EL (cell line): ENCODE data around the gene SCARF2.
"Not testable (repeated sequence)": the region's sequence is repeated elsewhere in the genome, so short reads cannot be mapped to it uniquely, and the experiment has no call there.

Experiments used
- DNase-seq: peaks from one replicate; pipeline ENCODE4 v3.0.0-alpha.2; 2016

Gene SCARF2

GRCh38 chr22:20391222-20391621, 46.4 kb downstream of the SCARF2 start:
- DNase-seq, result no peak

DNA sequence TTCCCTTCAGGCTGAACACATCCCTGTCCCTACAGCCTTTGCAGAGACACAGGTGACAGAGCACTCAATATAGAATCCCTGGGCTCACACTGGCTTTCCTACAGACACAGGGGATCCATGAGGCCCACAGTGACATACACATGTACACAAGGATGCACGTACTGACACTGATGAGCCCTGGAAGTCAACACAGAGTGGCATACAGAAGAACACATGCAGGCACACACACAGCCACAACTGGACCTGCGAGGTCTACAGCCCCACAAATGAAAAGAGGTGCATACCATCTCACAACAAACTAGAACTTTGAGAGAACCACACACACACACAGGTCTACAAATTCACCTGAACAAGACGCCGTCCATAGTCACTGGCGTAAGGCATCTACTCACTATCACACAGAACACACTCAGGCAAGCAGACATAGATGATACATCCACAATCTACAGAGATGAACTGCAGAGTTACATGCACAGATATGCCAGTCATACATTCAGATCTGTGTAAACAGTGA, 47.2 kb downstream of the SCARF2 start:
- no peak for DNase-seq

DNA sequence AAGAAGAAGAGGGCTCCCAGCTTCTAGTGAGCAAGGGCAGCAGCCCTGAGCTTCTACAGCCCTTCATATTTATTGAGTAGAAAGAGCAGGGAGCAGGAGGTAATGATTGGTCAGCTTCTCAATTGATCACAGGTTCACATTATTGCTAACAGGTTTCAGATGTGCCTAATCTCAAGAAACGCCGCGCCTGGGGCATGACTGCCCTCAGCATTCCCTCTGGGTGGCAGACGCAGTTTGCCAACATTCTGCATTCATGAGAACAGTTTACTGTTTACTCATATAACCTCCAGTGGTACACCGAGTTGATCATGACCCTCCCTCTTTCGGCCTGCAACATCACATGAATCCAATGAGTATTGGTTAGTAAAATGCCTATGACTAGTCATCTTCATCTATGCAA, 48.3 kb downstream of the SCARF2 start:
- DNase-seq, result no peak

DNA sequence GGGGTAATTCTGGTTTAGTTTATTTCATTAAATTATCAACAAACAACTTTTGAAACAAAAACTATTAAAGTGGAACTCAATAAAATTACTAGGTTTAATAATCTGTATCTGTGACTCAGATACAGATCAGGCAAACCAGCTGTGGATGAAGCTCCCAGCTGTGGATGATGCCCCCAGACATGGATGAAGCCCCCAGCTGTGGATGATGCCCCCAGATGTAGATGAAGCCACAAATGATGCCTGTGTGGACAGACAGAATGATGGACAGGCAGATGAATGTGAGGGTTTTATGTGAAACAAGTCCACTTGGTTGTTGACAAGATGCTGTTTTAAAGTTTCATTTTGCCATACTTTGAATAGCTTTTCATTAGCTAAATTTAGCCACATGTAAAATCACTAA, 49.4 kb downstream of the SCARF2 start:
- DNase-seq, result no peak

- no peak for DNase-seq
These were observed 50.7 kb downstream of the SCARF2 start for GRCh38 chr22:20386972-20387371.

- DNase-seq, result no peak
These were observed 51.3 kb downstream of the SCARF2 start for GRCh38 chr22:20386336-20386735.

- DNase-seq, result no peak
These were observed 52.8 kb downstream of the SCARF2 start for GRCh38 chr22:20384865-20385264.

DNA sequence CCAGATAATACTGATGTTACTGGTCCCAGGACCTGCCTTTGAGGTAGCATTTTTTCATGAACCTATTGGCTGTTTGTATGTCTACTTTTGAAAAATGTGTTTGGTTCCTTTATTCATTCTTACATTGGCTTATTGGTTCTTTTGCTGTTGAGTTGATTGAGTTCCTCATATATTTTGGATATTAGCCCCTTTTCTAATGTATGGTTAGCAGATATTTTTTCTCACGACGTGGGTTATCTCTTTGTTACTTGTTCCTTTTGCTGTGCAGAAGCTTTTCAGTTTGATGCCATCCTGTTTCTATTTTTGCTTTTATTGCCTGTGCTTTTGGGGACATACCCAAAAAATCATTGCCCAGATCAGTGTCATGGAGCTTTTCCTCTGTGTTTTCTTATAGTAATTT, 53.5 kb downstream of the SCARF2 start:
- no peak for DNase-seq

DNA sequence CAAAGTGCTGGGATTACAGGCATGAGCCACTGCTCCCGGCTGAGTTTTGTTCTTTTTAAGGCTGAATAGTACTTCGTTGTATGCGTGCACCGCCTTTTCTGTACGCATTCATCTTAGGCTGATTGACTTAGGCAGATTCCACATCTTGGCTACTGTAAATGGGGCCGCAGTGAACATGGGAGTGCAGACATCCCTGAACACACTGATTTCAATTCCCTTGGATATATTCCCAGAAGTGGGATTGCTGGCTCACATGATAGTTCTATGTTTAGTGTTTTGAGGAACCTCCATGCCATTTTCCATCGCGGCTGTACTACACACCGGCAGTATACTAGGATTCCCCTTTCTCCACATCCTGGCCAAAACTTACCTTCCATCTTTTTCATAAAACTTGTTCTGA, 54.1 kb downstream of the SCARF2 start:
- no peak for DNase-seq

- no peak for DNase-seq
These were observed 57.1 kb downstream of the SCARF2 start for GRCh38 chr22:20380486-20380885.

GRCh38 chr22:20378684-20379083, 58.9 kb downstream of the SCARF2 start:
- DNase-seq, result not testable (repeated sequence)

DNA sequence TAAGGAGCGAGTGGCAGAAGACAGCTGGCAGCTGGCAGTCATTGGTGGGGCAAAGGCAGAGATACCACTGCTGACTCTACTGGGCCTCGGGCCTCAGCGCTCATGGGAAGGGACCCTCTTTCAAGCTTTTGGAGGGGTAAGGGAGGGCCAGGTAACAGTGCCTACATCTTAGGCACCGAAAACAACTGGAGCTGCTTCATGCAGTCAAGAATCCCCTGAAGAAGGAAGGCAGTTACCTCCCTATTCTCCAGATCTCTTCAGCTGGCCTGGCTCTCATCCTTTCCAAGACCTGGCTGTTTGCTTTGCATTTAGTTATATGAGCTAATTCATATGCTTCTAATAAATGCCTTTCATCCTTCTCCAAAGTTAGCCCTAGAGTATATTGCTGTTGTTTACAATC, 59.5 kb downstream of the SCARF2 start:
- DNase-seq, result no peak

- DNase-seq, result not testable (repeated sequence)
These were observed 60.6 kb downstream of the SCARF2 start for GRCh38 chr22:20376983-20377382.

- not testable (repeated sequence) for DNase-seq
These were observed 61.3 kb downstream of the SCARF2 start for GRCh38 chr22:20376281-20376680.
